Effector memory CD8-positive, alpha-beta T cell (primary cell): ENCODE measurements around the gene FLCN.
A peak's percentile ranks its signal among the peaks of the same experiment; 100 is the strongest.

ENCODE experiments used
- ATAC-seq: fragments of 150-1000 bp; cut with Tn5 transposase; replicated peaks from 2 replicates; pipeline ENCODE4 v1.10.0; 2021; ENCODE audit warnings: mild to moderate bottlenecking, moderate library complexity
- DNase-seq, 3 experiments: peaks; one replicate each; pipeline ENCODE4 v3.0.0; 2021
- H3K27ac Mint-ChIP-seq, 2 donors: one replicate each; pipeline ENCODE4 v1.8.0; 2022; ENCODE audit warnings: mild to moderate bottlenecking in 2 of 2, mixed read lengths in 2 of 2, moderate library complexity in 2 of 2
- H3K27me3 Mint-ChIP-seq, 2 donors: one replicate each; pipeline ENCODE4 v1.8.0; 2022; ENCODE audit warnings: mixed read lengths in 2 of 2
- H3K36me3 Mint-ChIP-seq: one replicate; pipeline ENCODE4 v1.8.0; 2022; ENCODE audit warnings: mild to moderate bottlenecking, moderate library complexity, mixed read lengths; ENCODE audit not compliant: insufficient read depth
- H3K4me1 Mint-ChIP-seq, 2 donors: one replicate each; pipeline ENCODE4 v1.8.0; 2022; ENCODE audit warnings: low read depth in 2 of 2, mixed read lengths in 2 of 2
- H3K4me3 Mint-ChIP-seq, 2 donors: one replicate each; pipeline ENCODE4 v1.8.0; 2022; ENCODE audit warnings: mild to moderate bottlenecking in 2 of 2, mixed read lengths in 2 of 2, moderate library complexity in 2 of 2
- H3K9me3 Mint-ChIP-seq, 2 donors: one replicate each; pipeline ENCODE4 v1.8.0; 2022; ENCODE audit warnings: mixed read lengths in 2 of 2

FLCN gene

GRCh38 chr17:17253406-17253805 is 16.4 kb upstream of the FLCN start:
- DNase-seq, result no peak
- no peak for ATAC-seq
- Mint-ChIP-seq H3K27me3 (no peaks in the 10 kb centered on the region), H3K4me3 (no peak overlapping the region), H3K27ac (no peak overlapping the region), H3K4me1 (peaks cover 0 to 2% of the 10 kb centered on the region in 2 donors), H3K9me3 (no peaks in the 10 kb centered on the region), H3K36me3 (peaks cover 82% of the 10 kb centered on the region)

DNA sequence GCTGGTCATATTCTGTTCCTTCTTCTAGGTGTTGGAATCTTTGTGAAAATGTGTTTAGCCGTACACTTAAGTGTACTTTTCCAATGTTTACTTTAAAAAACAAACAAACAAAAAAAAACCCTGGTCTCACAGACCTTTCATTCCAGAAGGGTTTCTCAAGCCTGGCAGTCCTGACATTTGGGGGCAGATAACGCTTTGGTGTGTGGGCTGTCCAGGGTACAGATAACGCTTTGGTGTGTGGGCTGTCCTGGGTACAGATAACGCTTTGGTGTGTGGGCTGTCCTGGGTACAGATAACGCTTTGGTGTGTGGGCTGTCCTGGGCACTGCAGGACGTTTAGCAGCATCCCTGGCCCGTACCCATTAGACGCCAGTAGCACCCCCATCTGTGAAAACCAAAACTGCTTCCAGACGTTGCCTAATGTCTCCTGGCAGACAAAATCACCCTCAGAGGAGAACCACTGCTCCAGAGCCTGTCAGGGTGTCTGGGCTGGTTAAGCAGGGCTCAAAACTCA is 15.2 kb upstream of the FLCN start:
- no peaks in the 10 kb centered on the region for H3K27me3 Mint-ChIP-seq
- no peaks in the 10 kb centered on the region for H3K9me3 Mint-ChIP-seq
- no peaks in the 10 kb centered on the region for H3K4me1 Mint-ChIP-seq
- no peak for DNase-seq
- H3K36me3 Mint-ChIP-seq, result peaks cover 82% of the 10 kb centered on the region
- no peak overlapping the region for H3K27ac Mint-ChIP-seq
- H3K4me3 Mint-ChIP-seq, result no peak overlapping the region
- ATAC-seq, result no peak

DNA sequence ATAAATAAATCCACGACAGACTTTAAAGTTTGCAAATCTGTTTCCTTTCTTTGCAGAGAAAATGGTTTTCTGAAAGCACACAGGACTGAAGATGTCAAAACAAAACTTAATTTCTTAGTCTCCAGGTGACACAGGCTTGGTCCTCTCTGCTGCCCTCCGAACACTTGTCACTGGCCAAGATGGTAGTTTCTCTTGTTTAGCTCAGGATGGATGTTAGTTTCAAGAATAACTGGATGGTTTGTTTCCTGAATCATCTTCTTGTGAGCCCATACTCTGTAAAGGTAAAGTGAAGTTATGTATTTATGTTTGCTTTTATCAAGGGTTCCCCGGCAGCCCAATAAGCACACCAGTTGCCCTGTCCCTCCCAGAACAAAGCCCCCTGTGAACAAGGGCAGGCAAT is 9.9 kb upstream of the FLCN start:
- no peak for DNase-seq
- H3K27me3 Mint-ChIP-seq, result no peaks in the 10 kb centered on the region
- H3K9me3 Mint-ChIP-seq, result no peaks in the 10 kb centered on the region
- H3K4me3 Mint-ChIP-seq, result no peak overlapping the region
- no peaks in the 10 kb centered on the region for H3K4me1 Mint-ChIP-seq
- no peak for ATAC-seq
- peak overlapping the region in 1 of 2 donors; percentile 18 for H3K27ac Mint-ChIP-seq
- H3K36me3 Mint-ChIP-seq, result peaks cover 51% of the 10 kb centered on the region

DNA sequence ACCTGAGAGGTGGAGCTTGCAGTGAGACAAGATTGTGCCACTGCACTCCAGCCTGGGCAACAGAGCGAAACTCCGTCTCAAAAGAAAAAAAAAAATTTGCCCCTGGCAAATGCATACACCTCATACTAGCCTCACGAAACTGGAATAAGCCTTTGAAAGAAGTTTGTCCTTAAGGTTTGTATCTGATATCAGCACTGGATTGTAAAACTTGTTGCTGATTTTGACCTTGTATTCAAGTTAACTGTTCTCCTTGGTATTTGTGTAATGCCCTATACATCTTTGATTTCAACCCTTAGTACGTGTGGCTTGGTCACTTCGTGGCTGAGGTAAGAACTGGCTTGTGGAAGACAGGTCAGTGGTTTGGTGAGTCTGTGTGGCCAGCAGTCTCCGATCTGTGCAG is 6.2 kb upstream of the FLCN start:
- peaks cover 31% of the 10 kb centered on the region for H3K36me3 Mint-ChIP-seq
- H3K9me3 Mint-ChIP-seq, result no peaks in the 10 kb centered on the region
- peak overlapping the region in 1 of 2 donors; percentile 26 for H3K27ac Mint-ChIP-seq
- DNase-seq, result no peak
- H3K4me3 Mint-ChIP-seq, result no peak overlapping the region
- H3K27me3 Mint-ChIP-seq, result no peaks in the 10 kb centered on the region
- no peak for ATAC-seq
- H3K4me1 Mint-ChIP-seq, result peaks cover 0 to 2% of the 10 kb centered on the region in 2 donors

DNA sequence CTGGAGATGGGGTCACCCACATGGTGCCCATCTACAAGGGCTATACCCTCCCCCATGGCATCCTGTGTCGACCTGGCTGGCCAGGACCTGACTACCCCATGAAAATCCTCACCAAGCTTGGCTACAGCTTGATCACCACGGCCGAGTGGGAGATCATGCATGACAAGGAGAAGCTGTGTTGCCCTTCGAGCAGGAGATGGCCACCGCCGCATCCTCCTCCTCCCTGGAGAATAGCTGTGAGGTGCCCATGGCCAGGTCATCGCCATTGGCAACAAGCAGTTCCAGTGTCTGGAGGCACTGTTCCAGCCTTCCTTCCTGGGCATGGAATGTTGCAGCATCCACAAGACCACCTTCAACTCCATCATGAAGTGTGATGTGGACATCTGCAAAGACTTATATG is 5.3 kb upstream of the FLCN start:
- DNase-seq (no peak), ATAC-seq (no peak)
- H3K4me1 Mint-ChIP-seq, result peaks cover 4% of the 10 kb centered on the region in 2 donors
- no peaks in the 10 kb centered on the region for H3K9me3 Mint-ChIP-seq
- H3K36me3 Mint-ChIP-seq, result peaks cover 29% of the 10 kb centered on the region
- H3K4me3 Mint-ChIP-seq, result no peak overlapping the region
- H3K27me3 Mint-ChIP-seq, result no peaks in the 10 kb centered on the region
- no peak overlapping the region for H3K27ac Mint-ChIP-seq

DNA sequence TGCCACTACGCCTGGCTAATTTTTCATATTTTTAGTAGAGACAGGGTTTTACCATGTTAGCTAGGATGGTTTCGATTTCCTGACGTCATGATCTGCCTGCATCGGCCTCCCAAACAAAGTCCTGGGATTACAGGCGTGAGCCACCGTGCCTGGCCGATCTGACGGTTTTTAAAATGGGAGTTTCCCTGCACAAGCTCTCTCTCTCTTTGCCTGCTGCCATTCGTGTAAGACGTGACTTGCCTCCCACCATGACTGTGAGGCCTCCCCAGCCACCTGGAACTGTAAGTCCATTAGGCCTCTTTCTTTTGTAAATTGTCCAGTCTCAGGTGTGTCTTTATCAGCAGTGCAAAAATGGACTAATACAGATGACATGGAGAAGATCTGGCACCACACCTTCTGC is 4.7 kb upstream of the FLCN start:
- Mint-ChIP-seq H3K9me3 (no peaks in the 10 kb centered on the region), H3K27ac (no peak overlapping the region), H3K4me1 (peaks cover 5 to 6% of the 10 kb centered on the region in 2 donors), H3K27me3 (no peaks in the 10 kb centered on the region), H3K4me3 (no peak overlapping the region), H3K36me3 (peaks cover 31% of the 10 kb centered on the region)
- ATAC-seq (no peak), DNase-seq (no peak)

GRCh38 chr17:17239832-17240231 is 2.9 kb upstream of the FLCN start:
- Mint-ChIP-seq H3K4me3 (no peak overlapping the region), H3K4me1 (peaks cover 22% of the 10 kb centered on the region in 2 donors), H3K27me3 (no peaks in the 10 kb centered on the region), H3K27ac (no peak overlapping the region), H3K36me3 (peaks cover 20% of the 10 kb centered on the region), H3K9me3 (no peaks in the 10 kb centered on the region)
- no peak for ATAC-seq
- DNase-seq, result no peak

- Mint-ChIP-seq H3K27ac (peak overlapping the region; percentile 99 to 100), H3K4me3 (peak overlapping the region; percentile 87 to 92), H3K27me3 (no peaks in the 10 kb centered on the region), H3K9me3 (no peaks in the 10 kb centered on the region), H3K36me3 (peaks cover 31% of the 10 kb centered on the region), H3K4me1 (peaks cover 22 to 32% of the 10 kb centered on the region in 2 donors)
- ATAC-seq (no peak), DNase-seq (peak in 1 of 3 experiments; percentile 6)
Observed at GRCh38 chr17:17236295-17237025, 508 bp downstream of the FLCN start.

DNA sequence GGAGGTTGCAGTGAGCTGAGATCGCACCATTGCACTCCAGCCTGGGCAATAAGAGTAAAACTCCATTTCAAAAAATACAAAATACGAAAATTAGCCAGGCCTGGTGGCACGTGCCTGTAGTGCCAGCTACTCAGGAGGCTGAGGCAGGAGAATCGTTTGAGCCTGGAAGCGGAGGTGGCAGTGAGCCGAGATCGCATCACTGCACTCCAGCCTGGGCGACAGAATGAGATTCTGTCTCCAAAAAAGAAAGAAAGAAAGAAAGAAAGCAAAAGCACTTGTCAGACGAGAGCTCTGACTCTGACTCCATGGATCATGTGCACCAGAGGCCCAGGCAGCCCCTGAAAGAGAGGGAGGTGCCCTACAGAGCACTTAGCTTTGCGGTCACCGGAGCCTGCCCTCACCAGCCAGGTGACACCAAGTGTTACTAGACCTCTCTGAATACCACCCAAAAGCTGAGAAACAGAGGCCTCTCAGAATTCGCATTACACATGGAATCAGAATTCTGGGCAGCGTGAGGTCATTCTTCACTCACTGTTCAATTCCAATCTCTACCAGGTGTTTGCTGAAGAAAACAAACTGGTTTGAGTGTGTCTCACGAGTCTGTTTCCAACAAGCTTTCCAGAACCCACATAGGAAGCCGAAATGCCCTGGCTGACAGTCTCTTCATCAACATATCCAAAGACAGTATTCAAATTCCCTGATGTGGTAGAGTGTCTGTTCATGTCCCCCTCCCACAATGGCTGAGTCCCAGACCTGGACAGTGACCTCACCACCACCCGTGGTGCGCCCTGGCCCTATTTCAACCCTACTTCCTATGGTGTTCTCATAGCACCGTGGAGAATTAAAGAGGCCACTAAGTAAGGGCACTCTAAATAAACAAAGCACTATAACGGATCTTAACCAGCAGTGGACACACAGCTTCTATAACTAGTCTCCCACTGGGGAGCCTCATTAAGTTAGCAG is 1.5 kb downstream of the FLCN start:
- Mint-ChIP-seq H3K27ac (peak overlapping the region; percentile 99 to 100), H3K27me3 (no peaks in the 10 kb centered on the region), H3K4me1 (peaks cover 22 to 32% of the 10 kb centered on the region in 2 donors), H3K4me3 (peak overlapping the region; percentile 87 to 92), H3K9me3 (no peaks in the 10 kb centered on the region), H3K36me3 (peaks cover 34% of the 10 kb centered on the region)
- ATAC-seq (no peak), DNase-seq (no peak)

- Mint-ChIP-seq H3K36me3 (peaks cover 46% of the 10 kb centered on the region), H3K4me1 (peaks cover 22 to 33% of the 10 kb centered on the region in 2 donors), H3K27ac (peak overlapping the region; percentile 19 to 67), H3K4me3 (no peak overlapping the region), H3K27me3 (no peaks in the 10 kb centered on the region), H3K9me3 (no peaks in the 10 kb centered on the region)
- DNase-seq, result no peak
- ATAC-seq, result no peak
Observed at GRCh38 chr17:17232303-17232621, 4.7 kb downstream of the FLCN start.

DNA sequence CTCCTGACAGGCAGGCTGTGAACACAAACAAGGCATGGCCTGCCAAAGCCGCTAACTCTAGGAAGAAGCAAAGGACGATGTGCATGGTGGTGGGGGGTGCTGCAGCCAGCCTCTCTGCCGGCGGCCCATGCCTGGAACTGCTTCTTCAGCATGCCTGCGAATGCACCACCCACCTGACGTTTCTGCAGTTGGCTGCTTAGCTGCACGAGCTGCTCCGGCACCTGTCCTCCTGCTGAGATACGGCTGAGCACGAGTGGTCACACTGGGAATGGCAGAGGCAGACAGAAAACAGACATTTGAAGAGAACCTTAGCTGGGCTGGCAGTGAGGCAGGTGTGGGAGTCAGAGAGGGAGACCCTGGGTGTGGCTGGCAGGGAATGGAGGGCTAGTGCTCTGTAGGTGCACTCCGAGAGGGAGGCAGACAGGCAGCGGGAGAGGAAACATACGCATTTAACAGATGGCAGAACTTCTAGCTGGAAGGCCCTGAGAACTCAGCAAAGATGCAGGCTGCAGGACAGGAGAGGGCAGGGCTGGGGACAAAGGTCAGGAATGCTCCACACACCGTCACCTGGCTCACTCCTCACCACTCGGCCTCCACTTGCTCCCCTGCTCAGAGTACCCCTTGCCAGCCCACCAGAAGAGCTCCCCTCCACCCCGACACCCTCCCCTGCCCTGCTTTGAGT is 5.2 kb downstream of the FLCN start:
- DNase-seq, result no peak

DNA sequence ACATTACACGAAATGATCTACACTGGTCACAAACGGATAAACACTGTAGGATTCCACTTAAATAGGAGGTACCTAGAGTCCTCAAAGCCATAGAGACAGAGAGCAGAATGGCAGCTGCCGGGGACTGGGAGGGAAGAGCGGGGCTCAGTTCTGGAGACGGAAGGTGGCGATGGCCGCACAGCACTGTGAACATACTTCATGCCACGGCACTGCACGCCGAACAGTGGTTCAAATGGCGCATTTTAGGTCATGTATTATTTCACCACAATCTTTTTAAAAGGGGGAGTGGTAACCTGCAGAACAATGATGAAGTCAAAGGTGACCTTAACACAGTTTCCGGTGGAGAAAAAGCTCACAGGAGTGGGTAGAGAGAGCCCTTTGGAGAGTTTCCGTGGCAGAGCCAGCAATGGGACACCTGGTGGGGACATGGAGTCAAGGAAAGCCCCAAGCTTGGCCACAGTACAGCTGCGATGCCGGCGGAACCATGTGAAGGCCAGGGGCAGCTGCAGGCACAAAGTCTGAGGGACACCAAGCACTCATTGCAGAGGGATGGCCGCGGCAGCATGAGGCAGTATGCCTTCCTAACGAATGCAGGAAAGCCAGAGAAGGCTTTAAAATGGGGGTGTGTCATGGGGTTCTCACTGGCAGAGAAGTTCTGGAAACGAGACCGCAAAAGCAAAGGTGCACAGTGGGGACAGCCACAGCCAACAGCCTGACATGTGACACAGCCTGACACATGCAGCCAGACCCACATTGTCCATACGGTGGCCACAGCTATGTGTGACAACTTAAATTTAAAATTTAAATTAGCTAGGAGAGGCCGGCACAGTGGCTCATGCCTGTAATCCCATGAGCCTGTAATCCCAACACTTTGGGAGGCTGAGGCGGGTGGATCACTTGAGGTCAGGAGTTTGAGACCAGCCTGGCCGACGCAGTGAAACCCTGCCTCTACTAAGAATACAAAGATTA is 7.3 kb downstream of the FLCN start:
- no peak for DNase-seq
- Mint-ChIP-seq H3K4me3 (no peak overlapping the region), H3K9me3 (no peaks in the 10 kb centered on the region), H3K27me3 (no peaks in the 10 kb centered on the region), H3K36me3 (peaks cover 54% of the 10 kb centered on the region), H3K4me1 (peaks cover 3 to 15% of the 10 kb centered on the region in 2 donors), H3K27ac (no peak overlapping the region)
- no peak for ATAC-seq

More for the DNA sequence above, 5.2 kb downstream of the FLCN start:
- Mint-ChIP-seq H3K9me3 (no peaks in the 10 kb centered on the region), H3K27me3 (no peaks in the 10 kb centered on the region), H3K27ac (peak overlapping the region; percentile 19 to 67), H3K4me3 (no peak overlapping the region), H3K4me1 (peaks cover 22 to 31% of the 10 kb centered on the region in 2 donors), H3K36me3 (peaks cover 46% of the 10 kb centered on the region)
- ATAC-seq, result no peak
